ENCODE results near the gene ARHGAP6.

ARHGAP6 gene

DNA sequence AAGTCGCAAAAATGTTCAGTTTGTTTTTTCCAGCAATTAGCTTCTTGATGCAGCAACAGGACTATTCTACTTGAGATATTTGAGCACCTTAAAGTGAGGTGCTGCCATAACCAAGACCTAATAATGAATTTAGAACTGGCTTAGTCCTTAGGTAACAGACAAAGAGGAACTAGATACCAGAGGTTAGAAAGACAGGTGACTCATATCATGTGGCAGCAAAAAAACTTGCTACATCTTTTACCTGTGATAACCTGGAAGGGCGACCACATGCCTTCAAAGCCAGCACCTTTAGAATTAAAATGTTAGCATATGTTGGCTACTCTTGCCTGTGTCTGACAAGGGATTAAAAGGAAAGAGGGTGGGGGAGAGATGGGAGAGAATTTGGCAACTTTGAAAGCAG, 90.4 kb downstream of the ARHGAP6 start:
- DNase-seq, result no peak

DNA sequence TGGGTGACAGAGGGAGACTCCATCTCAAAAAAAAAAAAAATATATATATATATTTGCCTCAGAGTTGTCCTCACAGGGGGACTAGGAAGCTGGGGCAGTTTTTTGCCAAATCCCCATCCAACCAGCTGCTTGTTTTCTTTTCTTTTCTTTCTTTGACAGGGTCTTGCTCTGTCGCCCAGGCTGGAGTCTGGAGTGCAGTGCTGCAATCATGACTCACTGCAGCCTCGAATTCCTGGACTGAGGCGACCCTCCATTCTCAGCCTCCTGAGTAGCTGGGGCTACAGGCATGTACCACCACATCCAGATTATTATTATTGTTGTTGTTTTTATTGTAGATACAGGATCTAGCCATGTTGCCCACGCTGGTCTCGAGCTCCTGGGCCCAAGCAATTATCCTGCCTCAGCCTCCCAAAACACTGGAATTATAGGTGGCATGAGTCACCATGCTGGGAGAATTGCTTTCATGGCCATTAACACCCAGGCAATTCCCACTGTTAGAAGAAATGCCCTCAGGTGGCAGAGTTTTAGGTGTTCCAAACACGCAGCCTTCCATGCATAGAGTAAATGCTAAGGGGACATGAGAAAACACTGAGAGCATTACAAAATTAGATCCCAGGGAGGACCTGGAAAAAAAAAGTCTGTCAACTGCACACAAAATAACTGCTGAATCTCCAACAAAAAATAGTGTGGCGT, 98.0 kb downstream of the ARHGAP6 start:
- DNase-seq, result no peak

DNA sequence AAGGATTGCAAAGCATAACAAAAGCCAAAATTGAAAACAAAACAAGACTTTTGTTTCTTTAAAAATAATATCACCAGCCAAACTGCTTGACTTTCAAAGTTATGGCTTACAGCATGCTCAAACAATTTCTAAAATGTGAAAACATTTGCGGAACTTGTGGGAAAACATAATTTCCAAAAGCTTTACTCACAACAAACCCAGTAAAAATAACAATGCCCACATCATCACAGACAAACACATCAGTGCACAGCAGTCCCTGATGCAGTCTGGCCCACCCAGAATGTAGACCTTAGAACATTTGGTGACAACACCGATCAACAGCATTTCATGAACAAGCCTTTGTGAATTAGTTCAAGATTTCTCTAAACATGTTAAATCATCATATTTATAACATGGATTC, 98.9 kb downstream of the ARHGAP6 start:
- no peak for DNase-seq

DNA sequence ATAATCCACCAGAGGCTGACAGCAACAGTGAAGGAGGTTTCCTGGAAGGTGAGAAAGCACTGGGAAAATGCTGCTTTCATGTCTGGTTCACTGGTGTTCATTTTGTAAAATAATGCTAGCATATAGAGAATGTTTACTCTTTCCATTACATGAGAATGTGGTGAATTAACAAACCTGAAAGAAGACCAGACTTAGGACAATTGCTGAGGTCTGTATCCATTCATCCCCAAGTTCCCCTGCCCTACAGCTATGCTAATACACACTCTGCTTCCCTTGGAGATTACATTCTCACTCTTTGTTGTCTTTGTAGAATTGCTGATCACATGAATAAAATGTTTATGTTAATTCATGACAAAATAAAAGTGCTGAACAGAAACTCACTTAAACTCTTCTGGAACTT, 99.5 kb downstream of the ARHGAP6 start:
- no peak for DNase-seq

DNA sequence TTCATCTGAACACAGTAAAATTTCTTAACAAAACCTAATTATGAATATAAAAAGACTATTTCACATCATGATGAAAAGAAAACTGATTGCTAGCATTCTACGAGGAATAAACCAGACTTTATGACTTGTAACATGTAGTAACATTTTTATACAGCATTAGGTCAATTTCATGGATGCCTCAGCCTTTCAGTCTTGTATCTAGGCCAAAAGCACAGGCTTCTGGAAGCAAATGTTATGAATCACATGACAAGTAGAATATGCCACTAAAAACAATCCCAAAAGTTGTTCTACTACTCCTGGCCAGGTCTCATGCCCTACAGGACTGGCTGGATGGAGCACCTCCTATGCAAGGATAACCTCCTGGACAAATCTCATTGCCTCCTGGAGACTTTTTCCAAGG, 101.2 kb downstream of the ARHGAP6 start:
- DNase-seq, result no peak

DNA sequence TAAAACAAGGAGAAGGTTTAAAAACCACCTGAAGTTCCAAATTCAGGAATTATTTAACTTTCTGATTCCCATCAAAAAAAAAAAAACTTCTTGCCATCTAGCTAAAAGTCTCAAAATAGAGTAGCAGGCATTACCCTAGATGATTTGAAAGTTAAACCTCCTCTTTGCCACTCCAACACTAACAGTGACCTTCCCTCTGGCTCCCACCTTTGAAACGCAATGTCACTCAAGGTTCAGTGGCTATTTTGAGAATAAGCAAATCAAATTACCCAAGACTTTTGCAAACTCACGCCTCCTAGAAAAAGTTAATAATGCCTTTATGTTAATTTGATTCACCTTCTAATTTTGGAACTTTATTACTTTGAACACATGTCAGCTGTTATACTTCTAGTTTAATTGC, 103.2 kb downstream of the ARHGAP6 start:
- DNase-seq, result no peak

DNA sequence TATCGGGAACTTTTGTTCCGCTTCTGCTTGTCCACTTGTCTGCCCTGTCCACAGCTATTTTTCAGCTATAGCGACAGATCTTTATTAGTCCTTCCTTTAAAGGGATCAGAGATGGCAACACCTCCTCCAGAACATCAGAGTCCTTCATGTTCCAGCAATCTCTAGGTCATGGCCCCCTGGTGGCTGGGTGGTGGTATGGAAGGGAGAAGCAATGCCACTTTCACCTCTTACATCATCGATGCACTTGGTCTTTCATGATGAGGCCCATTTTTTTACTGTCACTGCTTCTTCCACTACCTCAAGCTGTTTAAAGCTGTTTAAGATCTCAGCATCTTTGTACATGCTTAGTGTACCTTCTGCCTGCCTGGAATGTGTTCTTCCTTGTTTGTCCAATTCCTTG, 106.7 kb downstream of the ARHGAP6 start:
- peak; percentile 19 to 22 for DNase-seq

DNA sequence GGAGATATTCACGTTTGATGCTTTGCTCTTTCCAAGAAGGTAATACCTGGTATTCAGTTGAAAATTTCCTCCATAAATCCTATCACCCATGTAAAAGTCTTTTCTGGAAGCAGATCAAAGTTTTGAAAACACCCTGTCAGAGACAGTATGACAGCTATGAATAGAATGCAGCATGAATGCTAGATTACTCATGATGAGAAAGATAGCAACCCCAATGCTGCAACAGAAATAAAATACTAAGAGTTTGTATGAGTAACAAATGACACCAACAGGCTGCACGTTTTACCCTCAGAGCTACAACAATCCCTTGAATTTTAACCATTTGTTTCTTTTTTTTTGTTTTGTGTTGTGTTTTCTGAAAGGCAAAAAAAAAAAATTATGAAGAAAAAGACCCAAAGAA, 108.6 kb downstream of the ARHGAP6 start:
- DNase-seq, result no peak

DNA sequence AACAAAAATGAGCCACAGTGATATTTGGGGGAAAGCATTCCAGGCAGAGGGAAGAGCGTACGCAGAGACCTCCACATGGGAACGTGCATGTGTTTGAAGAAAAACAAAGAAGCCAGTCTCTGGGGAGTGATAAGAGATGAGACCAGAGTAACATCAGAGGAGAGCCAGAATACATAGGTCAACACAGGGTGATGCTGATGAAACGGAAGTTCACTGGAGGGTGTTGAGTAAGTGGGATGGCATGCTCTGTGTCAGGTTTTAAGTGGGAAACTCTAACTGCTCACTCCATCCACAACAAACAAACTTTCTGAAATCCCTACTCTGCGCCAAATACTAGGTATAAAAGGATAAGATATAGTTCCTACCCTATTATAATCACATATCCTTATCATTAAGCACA, 110.0 kb downstream of the ARHGAP6 start:
- DNase-seq, result no peak

DNA sequence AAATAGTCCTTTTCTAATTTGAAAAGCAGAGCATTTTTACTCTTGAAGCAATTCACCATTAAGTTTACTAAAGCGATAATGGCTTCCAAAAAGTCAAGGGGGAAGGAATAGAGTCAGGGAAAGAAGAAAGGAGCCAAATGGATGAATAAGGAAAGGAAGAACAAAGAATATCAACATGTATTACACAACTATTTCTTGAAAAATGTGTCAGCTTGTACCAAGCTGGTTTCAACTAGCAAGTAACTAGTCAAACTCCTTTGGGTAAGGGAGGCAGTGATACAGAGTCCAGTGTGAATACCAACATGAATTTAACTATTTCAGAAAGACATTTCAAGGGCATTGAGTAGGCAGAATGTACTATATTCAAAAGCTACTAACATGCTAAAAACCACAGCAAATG, 112.1 kb downstream of the ARHGAP6 start:
- DNase-seq, result no peak

DNA sequence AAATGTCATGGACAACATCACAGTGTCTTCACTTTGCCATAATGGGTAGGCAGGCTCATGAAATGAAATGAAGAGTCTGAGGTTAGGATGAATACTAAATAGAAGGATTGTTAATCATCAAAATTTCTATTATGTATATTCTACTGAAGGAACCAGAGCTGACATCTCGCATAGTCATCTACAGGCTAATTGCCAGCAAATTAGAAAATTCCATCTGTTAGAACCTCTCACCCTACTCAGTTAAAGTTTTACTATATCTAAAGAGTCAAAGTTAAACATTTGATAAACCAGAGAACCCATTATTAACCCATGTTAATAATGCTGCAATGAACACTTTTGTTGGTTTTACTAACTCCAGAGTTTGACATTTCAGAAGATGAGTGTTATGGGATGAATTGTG, 114.6 kb downstream of the ARHGAP6 start:
- no peak for DNase-seq

DNA sequence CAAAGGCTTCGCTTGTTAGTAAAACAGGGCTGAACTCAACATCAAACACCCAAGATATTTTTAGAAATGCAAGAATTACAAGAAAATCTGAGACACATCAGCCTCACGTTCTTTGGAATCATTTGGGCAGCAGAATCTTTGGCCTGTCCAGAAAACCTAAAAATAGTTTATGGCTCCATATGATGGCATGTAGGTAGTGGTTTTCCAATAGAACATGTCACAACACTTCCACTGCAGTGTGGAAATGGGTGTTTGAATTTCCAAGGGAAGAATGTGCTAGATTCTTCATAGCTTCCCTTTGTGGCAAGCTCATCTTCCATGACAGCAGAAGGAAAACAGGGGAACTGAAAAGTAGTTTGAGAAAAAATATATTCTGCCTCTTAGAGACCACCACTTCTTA, 118.8 kb downstream of the ARHGAP6 start:
- DNase-seq, result no peak

DNA sequence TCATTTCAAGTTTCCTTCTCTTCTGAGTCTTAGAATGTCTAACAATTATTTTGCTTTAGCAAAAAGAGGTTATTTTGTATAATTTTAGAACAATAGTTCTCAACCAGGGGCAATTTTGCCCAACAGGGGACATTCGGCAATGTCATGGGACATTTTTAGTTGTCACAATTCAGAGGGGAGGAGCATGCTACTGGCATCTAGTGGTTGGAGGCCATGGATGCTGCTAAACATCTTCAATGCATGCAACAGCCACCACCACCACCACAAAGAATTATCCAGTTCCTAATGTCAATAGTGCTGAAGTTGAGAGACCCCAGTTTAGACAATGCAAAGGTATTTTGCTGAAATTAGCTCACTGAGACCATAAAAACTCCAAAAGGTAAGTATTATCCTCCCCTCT, 122.5 kb downstream of the ARHGAP6 start:
- DNase-seq, result no peak

DNA sequence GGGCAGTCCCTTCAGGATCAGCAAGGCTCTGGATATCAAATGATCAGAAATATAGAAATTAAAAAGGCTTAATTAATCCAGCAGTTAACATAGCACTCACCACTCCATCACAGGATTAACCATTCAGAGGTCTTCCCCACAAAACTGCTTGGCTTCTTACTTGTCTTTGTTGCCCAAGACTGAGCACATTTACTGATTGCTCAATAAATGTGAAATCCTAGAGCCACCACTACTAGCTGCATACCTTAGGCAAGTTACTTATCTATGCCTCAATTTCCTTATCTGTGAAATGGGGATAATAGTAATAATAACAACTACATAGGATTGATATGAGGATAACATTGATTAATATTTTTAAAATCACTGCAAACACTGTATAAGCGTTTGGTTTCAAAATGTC, 124.2 kb downstream of the ARHGAP6 start:
- no peak for DNase-seq

DNA sequence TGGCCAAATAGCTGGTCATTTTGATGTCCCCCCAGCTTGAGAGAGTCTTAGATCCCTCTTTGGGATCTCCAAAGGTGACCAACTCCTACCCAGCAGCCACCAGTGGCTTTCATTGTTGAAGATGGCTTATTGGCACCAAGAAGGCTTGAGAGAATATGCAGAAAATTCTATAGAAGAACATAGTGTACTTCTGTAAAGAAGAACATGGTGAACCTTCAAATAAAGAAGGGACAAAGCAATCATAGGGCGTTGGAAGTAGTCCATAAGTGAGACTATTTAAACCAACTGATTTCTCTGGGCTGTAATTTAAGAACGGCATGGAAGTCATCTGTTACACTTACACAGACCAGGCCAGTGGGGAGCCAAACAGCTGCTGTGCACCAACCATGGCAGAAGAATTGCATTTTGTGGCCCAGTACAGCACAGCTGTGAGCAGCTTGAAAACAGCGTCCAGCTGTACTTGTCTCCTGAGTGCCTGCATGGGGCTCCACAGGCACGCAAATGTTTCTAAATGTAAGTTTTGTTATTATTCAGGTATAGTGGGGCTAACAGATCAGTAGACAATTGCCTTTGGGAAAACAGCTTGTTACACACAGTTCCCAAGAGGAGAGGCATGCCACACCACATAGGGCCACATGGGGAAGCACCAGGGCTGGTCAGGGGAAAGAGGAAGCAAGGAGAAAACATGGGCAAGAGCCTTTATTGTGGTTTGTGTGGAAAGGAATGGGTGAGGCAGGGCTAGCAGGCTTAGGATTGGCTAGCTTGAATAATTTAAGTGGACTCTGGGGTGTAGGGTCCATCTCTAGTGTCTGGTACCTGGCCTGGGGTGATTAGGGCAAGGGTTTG, 125.0 kb downstream of the ARHGAP6 start:
- DNase-seq, result peak; percentile 5 to 8

DNA sequence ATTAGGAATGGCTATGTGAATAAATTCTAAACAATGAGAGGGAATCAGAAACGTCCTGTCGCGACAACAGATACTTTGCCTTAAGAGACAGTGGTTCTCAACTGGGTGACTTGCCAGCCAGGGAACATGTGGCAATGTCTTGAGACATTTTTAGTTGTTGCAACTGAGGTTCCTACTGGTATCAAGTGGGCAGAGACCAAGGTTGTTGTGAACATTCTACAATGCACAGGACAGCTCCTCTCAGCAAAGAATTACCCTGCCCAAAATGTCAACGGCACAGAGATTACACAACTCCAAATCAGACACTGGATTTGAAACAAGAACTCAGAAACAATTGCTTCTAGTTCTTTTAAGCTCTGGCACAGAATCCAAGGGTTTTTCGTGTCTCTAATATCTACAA, 128.6 kb downstream of the ARHGAP6 start:
- DNase-seq, result no peak

DNA sequence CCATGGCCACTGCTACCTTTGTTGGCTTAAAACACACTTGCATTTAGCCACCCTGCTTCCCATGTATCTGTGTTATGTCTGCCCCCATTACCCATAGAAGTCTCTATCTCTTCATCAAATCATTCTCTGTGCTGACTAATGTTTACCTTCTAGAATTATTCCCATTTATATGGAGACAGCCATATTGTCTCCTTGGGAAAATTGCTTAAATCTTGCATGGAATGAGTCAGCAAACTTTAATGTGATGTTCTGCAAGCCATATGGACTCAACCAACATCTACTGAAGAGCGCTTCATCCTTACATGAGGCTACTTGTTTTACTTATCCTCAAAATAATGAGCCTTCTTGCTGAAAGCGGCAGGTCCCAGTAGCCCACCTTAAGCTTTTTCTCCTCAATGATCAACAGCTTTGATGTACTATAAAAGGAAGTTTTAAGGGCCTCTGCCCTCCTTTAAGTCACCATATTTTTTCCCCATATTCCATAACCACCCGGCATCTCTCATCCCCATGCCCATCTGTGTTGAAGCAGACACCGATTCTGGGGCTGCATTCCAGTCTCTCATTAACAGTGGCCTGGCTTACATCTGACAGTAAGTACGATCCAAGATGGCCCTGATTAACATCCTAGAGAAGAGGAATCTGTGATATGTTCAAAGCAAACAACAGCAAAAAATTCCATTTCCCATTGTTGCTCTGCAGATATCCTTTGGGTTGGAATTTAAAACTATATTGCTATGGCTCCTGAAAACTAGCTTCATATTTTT, 130.4 kb downstream of the ARHGAP6 start:
- DNase-seq, result no peak

DNA sequence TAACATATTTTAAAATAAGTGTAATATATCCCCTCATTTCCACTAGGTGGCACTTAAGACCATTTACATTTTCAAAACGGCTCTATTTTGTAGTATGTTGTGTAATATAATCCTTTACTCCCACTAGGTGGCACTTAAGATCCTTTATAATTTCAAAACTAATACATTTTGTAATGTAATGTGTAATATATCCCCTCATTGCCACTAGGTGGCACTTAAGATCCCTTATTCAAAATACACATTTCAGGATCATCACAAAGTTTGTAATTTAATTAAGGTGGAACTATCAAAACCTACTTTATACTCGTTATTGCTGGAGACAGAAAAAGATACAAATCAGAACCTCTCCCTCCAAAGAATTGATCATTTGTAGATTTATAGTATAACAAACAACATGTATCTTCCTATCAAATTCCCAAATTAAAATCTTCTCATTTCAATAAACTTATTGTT, 132.5 kb downstream of the ARHGAP6 start:
- peak; percentile 79 to 82 for DNase-seq

DNA sequence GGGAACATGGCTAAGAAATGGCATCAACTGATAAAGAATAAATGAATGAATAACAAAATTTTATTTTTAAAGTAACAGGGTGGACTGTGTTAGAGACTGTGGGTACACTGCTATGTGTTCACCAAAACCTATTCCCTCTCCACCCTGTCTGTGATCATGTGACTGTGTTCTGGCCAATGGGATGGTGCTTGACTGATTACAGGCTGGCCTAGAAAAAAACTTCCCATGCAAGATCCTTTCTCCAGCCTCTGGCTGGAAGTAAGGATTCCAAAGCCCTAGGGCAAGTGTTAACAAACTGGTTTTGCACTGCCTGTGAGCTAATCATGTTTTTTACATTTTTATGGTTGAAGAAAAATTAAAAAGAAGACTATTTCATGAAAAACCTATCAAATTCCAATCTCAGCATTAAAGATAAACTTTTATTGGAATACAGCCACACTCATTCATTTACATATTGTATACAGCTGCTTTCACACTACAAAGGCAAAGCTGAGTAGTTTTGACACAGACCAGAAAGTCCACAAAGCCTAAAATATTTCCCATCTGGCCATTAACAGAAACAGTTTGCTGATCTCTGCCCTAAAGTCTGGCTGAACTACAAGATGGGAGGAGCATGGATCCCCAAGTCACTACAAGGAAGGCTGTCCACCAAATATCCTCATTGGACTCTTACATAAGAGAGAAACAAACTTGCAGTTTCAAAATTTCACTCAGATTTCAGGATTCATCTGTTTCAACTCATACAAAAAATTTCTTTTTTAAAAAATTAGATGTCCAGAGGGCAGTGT, 133.2 kb downstream of the ARHGAP6 start:
- no peak for DNase-seq

DNA sequence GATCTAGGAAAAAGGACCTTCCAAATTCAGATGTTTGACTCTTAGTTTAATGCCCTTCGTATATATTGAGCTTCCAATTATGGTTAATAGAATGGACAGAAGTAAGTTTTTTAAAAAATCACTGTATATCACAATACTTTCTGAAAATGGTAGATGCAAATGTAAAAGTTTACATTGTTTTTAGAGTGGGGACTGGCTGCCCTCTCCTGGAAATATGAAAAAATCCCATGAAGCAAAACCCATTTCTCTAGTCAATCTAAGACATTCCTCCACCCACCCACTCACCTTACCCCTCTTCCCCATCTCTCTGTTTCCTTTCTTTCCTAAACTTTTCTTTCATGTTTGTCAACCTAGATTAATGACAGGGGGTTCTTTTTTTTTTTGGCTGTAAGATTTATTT, 134.5 kb downstream of the ARHGAP6 start:
- DNase-seq, result peak in 1 of 2 experiments; percentile 8

DNA sequence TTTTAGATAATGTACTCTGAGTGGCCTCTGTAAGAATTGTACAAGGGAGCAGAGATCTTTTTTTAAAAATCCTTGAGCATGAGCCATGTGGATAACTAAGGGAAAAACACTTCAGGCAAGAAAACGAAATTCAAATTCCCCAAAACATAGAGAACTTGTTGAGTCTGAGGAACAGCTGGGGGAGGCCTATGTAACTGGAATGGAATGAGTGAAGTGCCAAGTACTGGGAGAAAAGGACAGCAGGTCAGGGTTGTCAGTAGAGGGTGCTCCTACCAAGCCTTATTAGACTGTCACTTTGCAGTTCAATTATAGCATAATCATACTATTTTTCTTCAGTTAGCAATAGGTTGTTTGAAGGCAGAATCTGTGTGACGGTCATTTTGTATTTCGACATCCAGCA, 135.1 kb downstream of the ARHGAP6 start:
- DNase-seq, result no peak

DNA sequence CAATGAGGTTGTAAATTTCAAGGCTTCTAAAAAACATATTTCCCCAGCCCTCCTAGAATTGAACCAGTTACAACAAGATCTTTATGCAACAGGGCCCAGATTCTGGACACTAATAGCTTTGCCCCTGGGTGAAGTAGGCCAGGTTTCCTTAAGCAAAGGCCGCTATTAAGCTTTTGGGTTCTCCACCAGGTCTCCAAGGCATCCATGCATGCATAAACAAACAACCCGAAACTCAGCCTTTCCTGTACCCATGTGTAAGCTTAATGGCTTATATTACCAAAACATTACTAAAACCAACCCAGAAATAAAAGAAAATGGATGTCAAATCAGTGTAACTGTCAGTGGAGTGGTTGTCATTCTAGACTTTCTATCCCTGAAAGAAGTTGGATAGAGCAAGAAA, 137.1 kb downstream of the ARHGAP6 start:
- DNase-seq, result no peak

DNA sequence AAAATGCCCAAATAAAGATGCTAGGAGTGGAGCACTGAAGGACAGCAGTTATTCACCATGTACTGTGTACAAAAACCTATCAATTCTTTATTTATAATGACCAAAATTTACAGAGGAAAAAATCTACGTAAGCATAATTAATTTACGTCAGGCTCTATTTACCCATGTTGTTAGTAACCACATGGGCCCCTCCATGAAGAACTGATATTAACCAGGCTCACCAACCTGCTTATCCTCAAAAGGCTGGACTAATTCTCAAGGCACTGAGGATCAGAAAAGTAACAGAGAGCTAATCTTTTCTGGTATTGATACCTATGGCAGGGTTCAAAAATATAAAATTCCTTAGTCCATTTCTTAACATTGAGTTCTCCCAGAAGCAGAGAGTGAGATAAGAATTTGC, 140.0 kb downstream of the ARHGAP6 start:
- no peak for DNase-seq
